ENCODE measurements around the gene LDB2. TPM values are rescaled to one million over a fixed set of nuclear protein-coding genes. Genes with fewer than 3 reads are reported as not detected.
A peak's percentile ranks its signal among the peaks of the same experiment; 100 is the strongest.

The LDB2 gene
- total and polyA plus RNA-seq, 2 donors (not counting 3 experiments of a cell fraction or from before 2014, with no cell fraction given) = 127 to 223 TPM

- Histone ChIP-seq H4K20me1 (replicated peaks; ENCODE audit: control insufficient read depth, extremely low read depth, insufficient read depth, low read length) (no peaks in the 10 kb centered on the region), H3K9ac (replicated peaks; ENCODE audit: extremely low read depth, insufficient read depth, low read length) (no peak overlapping the region), H3K4me2 (ENCODE audit: insufficient read depth, low read length) (no peak overlapping the region), H3K4me3 (replicated peaks in 1 of 3; ENCODE audit: insufficient read depth in 1 of 3, low read depth in 1 of 3, low read length in 3 of 3) (no peak overlapping the region), H3K36me3 (ENCODE audit: control insufficient read depth in 2 of 2, extremely low read depth in 1 of 2, insufficient read depth in 2 of 2, low read length in 2 of 2) (no peaks in the 10 kb centered on the region), H2AFZ (ENCODE audit: low read depth, low read length) (no peak overlapping the region), H3K27me3 (ENCODE audit: control insufficient read depth in 2 of 2, insufficient read depth in 2 of 2, low read length in 2 of 2) (peaks cover 2 to 10% of the 10 kb centered on the region in 2 experiments), H3K4me1 (ENCODE audit: control insufficient read depth, extremely low read depth, insufficient read depth, low read length) (no peaks in the 10 kb centered on the region), H3K79me2 (ENCODE audit: control insufficient read depth, insufficient read depth, low read length) (no peaks in the 10 kb centered on the region), H3K27ac (ENCODE audit: insufficient read depth, low read depth, low read length) (no peak overlapping the region), H3K9me3 (replicated peaks; ENCODE audit: control insufficient read depth, insufficient read depth, low read length) (no peaks in the 10 kb centered on the region), H3K9me1 (replicated peaks; ENCODE audit: control insufficient read depth, extremely low read depth, insufficient read depth, low read length) (no peaks in the 10 kb centered on the region)
- CTCF ChIA-PET = interaction anchor here (1.0 kb wide), 1 partner anchor 11 kb away, joined by 3 read pairs; no protein-coding TSS in a partner anchor
- dilution Hi-C loops (cut with MboI; ENCODE audit: extremely low pct_ligation_motif_present, low sequenced_read_pairs) (no loop called here), intact Hi-C loops (cut with micrococcal nuclease) (no loop called here)
- DNase-seq (ENCODE audit: low read depth, low spot score) (peak; percentile 12), FAIRE-seq (no peak)
- no peak for TF ChIP-seq GATA2 (IDR thresholded peaks at IDR 0.05; ENCODE audit: insufficient read depth, insufficient read length, low read depth, low read length)
- no peak for TF ChIP-seq CTCF (IDR thresholded peaks at IDR 0.05; ENCODE audit: extremely low read depth in 1 of 2, insufficient read depth in 1 of 2, low read depth in 1 of 2, low read length in 2 of 2)
- TF ChIP-seq EZH2 (IDR thresholded peaks at IDR 0.05; ENCODE audit: borderline replicate concordance, low read depth, low read length, severe bottlenecking) = no peak
- TF ChIP-seq MYC (IDR thresholded peaks at IDR 0.05; ENCODE audit: low read depth, low read length) = no peak
- no peak for TF ChIP-seq FOS (IDR thresholded peaks at IDR 0.05; ENCODE audit: borderline replicate concordance, insufficient read depth, low read length)
- no peak for TF ChIP-seq MAX (IDR thresholded peaks at IDR 0.05; ENCODE audit: insufficient read depth, insufficient read length)
- POLR2A ChIA-PET = no interaction called here
- BruUV-seq (replicated peaks) = no TSS peak
Observed at GRCh38 chr4:16461362-16461761, 437.1 kb downstream of the LDB2 start.
